ENCODE data around the gene NPFF. TPM values are rescaled to one million over a fixed set of nuclear protein-coding genes. Genes with fewer than 3 reads are reported as not detected.

NPFF gene
- total and polyA plus RNA-seq, 2 of the 13 experiments (the other 11 are each of a cell fraction or from before 2014, with no cell fraction given): not detected

- TF ChIP-seq DPF2 (CRISPR knock-in tag; IDR thresholded peaks at IDR 0.05; ENCODE audit: borderline replicate concordance, low read depth) (no peak), ATF6 (CRISPR knock-in tag; conservative IDR thresholded peaks at IDR 0.05) (no peak), ZNF136 (CRISPR knock-in tag; IDR thresholded peaks at IDR 0.05; ENCODE audit: low read depth) (no peak), NR2C2 (CRISPR knock-in tag; IDR thresholded peaks at IDR 0.05; ENCODE audit: borderline replicate concordance) (no peak), ETV5 (CRISPR knock-in tag; IDR thresholded peaks at IDR 0.05; ENCODE audit: borderline replicate concordance) (peak; percentile 50; the same call in 1 of the 2 replicates), FUBP1 (CRISPR knock-in tag; IDR thresholded peaks at IDR 0.05; ENCODE audit: borderline replicate concordance) (no peak), CBX2 (IDR thresholded peaks at IDR 0.05; ENCODE audit: low read depth, low read length) (no peak), CBX2 (CRISPR knock-in tag; IDR thresholded peaks at IDR 0.05; ENCODE audit: low read depth) (no peak), TEF (CRISPR knock-in tag; IDR thresholded peaks at IDR 0.05) (no peak), SMAD3 (CRISPR knock-in tag; IDR thresholded peaks at IDR 0.05) (peak; percentile 46; the same call in 1 of the 2 replicates), PBX3 (CRISPR knock-in tag; IDR thresholded peaks at IDR 0.05; ENCODE audit: borderline replicate concordance) (no peak), GABPA (IDR thresholded peaks at IDR 0.05; ENCODE audit: low read depth, low read length) (no peak), GABPA (CRISPR knock-in tag; IDR thresholded peaks at IDR 0.05; ENCODE audit: low read depth) (peak; percentile 56), ZNF780A (CRISPR knock-in tag; IDR thresholded peaks at IDR 0.05) (peak; percentile 82; the same call in 1 of the 2 replicates), MIXL1 (CRISPR knock-in tag; IDR thresholded peaks at IDR 0.05) (0 out of 2 replicates have a peak, but pooled peaks have one; percentile 36), CBX1 (IDR thresholded peaks at IDR 0.05; ENCODE audit: low read depth) (no peak), ZNF652 (CRISPR knock-in tag; IDR thresholded peaks at IDR 0.05; ENCODE audit: borderline replicate concordance, low read depth) (no peak), HOXA3 (CRISPR knock-in tag; IDR thresholded peaks at IDR 0.05) (no peak), ZNF138 (CRISPR knock-in tag; IDR thresholded peaks at IDR 0.05; ENCODE audit: low read depth) (no peak), JUND (CRISPR knock-in tag; IDR thresholded peaks at IDR 0.05) (no peak), KDM5A (IDR thresholded peaks at IDR 0.05; ENCODE audit: borderline replicate concordance, low read length) (no peak), RFX1 (IDR thresholded peaks at IDR 0.05) (no peak), ISX (CRISPR knock-in tag; conservative IDR thresholded peaks at IDR 0.05) (no peak), CSRNP2 (CRISPR knock-in tag; conservative IDR thresholded peaks at IDR 0.05; ENCODE audit: low read depth) (no peak), ZNF761 (CRISPR knock-in tag; conservative IDR thresholded peaks at IDR 0.05) (0 out of 2 replicates have a peak, but pooled peaks have one; percentile 32)
These were observed 1.4 kb upstream of the NPFF start (continued) for GRCh38 chr12:53508534-53509170.
